GM19239 (cell line): ENCODE data around the gene CFAP298.
"Not testable (repeated sequence)": the region's sequence is repeated elsewhere in the genome, so short reads cannot be mapped to it uniquely, and the experiment has no call there.

Source experiments
- DNase-seq: peaks from one replicate; pipeline ENCODE4 v3.0.0; 2011; ENCODE audit warnings: low spot score; ENCODE audit not compliant: insufficient read length
- FAIRE-seq: peaks from 2 replicates; lab custom pipeline; 2011; peaks lifted over from hg19 to GRCh38; lab: Jason Lieb, UNC

CFAP298 gene

DNA sequence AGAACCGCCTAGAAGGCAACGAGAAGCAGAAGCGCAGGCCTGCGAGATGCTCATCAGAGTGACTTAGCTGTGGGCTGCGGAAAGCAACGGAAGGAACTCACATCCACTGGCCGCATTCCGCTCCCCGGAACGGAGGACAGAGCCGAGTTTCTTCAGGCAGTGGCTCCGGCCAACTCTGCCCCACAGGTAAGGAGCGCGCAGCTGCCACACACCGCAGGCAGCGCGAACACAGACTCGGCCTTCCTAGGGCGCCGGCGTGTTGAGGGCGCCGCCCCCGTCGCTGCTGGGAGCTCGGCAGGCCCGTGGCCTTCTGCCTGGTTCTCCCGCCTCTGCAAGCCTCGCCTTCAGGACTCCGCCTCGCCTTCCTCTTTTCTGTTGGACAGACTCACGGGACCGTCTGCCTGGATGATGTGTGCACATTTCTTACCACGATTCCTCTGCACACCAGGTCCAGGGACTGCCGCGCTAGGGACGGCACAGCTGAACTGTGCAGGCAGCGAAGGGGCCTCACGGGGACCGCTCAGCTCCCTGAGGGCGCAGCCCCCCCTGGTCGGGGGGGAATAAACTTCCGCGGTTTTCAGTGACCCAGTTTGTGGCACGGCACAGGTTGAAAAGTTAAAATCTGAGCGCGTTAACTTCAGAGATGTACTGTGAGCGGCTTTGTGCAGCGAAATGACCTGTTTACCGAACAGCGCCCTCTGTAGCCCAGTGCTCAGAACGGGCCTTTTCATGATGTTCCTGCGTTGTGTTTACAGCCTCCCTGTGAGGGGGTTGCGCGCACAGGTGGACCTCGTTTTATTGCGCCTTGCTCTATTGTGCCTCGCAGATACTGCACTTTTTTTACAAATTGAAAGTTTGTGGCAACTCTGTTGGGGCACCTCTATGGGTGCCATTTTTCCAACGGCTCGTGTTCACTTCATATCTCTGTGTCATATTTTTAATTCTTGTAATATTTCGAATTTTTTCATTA lies 42.6 kb downstream of the CFAP298 start:
- FAIRE-seq = peak; percentile 35
- peak; percentile 65 for DNase-seq

DNA sequence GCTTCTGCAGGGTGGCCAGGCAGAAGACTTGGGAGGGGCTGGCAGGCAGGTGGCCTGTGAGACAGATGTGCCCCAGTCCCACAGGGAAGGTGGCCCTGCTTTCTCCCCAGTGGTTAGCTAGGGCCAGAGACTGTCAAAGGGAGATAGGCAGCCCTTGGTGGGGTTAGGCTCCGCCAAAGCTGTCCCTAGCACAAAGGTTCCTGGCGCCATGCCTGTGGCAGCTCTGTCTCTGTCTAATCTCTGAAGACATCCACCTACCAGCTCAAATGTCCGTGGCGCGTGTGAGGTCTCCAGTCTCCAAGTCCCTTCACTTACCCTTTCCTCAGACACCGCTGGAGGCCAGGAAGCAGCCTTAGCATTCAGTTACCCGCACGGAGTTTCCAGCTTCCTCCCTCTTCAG lies 44.6 kb downstream of the CFAP298 start:
- FAIRE-seq = no peak
- no peak for DNase-seq

DNA sequence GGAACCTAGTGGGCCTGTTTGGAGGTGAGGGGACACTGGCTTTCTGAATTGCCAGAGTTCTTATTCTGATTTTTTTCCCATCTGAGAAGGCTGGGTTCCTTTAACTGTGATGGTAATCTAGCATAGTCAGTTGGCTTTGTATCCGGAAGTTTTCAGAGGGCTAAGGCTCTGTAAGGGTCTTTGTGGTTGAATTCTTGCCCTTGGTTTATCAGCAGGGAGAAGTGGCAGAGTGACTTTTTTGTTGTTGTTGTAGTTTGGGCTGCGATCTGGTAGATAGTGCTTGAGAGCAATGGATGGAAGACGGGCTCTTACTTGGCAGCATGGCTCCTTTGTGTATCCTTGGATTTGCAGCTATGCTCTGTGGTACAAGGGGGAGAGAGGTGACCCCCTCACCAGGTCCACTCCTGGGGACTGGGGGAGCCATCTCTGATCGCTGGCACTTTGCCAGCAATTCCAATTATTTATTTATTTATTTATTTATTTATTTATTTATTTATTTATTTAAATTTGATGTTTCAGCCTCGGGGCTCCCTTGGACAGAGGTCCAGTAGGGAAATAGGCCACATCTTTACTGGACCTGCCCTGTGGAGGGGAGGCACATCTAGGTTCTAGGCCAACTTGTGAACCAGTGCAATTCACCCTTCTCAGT lies 45.3 kb downstream of the CFAP298 start:
- FAIRE-seq (no peak), DNase-seq (no peak)

DNA sequence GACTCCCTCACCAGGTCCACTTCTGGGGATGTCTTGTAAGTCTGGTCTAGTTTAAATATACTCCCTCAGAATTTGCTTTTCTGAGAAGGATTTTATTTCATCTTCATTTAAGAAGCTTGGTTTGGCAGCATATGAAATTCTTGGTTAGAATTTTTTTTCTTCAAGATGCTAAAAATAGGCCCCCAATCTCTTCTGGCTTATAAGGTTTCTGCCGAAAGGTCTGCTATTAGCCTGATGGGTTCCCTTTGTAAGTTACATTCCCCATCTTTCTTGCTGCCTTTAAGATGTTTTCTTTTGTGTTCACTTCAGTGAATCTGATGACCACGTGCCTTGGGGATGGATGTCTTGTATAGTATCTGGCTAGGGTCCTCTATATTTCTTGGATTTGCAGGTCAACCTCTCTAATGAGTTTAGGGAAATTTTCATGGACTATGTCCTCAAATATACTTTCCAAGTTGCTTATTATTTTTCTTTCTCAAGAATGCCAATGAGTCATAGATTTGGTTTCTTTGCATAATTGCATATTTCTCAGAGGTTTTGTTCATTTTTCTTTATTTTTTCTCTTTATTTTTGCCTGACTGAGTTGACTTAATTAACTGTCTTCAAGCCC lies 46.2 kb downstream of the CFAP298 start:
- DNase-seq = no peak
- FAIRE-seq = no peak

DNA sequence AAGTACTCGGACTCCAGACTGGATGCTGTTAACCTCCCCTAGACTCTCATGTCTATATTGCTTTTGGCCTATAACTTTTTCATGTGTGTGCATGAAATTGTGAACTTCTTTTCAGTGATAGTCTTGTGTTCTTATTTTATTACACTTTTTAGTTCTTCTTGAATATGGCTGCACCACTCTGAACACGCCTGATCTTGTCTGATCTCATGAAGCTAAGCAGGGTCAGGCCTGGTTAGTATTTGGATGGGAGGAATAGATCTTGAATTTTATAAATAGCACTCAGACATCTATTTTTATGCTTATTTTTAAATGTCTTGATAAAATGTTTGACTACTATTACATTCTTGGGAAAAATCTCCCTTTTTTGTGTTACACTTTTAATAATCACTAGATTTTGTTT lies 49.3 kb downstream of the CFAP298 start:
- no peak for FAIRE-seq
- no peak for DNase-seq

DNA sequence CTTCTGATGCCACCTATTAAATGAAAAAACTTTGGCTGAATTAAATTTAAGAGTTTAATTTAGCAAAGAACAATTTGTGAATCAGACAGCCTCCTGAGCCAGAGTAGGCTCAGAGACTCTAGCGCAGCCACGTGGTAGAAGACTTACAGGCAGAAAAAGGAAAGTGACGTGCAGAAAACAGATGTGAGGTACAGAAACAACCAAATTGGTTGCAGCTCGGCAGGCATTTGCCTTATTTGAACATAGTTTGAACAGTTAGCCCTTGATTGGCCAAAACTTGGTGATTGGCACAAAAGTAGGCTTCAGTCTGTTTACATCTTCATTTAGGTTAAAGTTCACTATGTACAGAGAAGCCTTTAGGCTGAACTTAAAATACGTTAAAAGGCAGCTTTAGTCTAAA lies 49.8 kb downstream of the CFAP298 start:
- FAIRE-seq (no peak), DNase-seq (no peak)

DNA sequence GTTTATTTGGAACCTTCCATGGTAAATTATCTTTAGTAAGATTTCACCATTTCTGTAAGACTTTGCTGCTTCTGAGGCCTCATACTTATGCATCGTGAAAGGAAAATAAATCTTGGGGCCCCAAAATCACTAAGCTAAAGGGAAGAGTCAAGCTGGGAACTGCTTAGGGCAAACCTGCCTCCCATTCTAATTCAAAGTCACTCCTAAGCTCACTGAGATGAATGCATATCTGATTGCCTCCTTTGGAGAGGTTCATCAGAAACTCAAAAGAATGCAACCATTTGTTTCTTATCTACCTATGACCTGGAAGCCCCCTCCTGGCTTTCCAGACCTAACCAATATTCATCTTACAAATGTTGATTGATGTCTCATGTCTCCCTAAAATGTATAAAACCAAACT lies 50.7 kb downstream of the CFAP298 start:
- not testable (repeated sequence) for DNase-seq, FAIRE-seq

DNA sequence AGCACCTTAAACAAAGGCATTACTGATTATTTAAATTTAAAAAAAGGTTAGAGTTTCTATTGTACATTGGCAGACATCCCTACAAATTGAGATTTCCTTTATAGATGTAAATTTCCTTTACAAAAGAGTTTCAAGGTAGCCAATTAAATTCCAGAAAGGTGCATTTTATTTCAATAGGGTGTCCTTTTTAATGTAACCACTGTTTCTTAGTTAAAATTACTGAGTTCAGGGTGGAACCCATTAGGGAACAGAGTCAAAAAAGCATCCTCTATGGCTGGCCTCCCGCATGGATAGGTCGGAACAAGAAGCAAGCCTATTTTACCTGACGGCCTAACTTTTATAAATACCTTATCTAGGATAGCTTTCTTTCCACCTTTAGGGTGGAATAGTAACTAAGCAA lies 51.3 kb downstream of the CFAP298 start:
- DNase-seq = no peak
- FAIRE-seq = no peak

DNA sequence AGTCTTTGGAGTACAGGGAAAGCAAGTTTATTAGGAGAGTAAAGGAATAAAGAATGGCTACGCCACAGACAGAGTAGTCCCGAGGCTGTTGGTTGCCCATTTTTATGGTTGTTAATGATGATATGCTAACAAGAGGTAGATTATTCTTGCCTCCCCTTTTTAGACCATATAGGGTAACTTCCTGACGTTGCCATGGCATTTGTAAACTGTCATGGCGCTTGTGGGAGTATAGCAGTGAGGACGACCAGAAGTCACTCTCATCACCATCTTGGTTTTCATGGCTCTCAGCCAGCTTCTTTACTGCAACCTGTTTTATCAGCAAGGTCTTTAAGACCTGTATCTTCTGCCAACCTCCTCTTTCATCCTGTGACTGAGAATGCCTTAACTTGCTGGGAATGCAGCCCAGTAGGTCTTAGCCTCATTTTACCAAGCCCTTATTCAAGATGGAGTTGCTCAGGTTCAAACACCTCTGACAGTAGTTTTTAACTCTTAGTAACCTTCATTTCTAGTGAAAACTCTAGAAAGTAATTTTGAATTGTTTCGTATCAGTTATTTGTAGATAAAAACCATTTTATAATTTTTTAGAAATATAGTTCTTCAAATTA lies 53.1 kb downstream of the CFAP298 start:
- no peak for DNase-seq
- no peak for FAIRE-seq

DNA sequence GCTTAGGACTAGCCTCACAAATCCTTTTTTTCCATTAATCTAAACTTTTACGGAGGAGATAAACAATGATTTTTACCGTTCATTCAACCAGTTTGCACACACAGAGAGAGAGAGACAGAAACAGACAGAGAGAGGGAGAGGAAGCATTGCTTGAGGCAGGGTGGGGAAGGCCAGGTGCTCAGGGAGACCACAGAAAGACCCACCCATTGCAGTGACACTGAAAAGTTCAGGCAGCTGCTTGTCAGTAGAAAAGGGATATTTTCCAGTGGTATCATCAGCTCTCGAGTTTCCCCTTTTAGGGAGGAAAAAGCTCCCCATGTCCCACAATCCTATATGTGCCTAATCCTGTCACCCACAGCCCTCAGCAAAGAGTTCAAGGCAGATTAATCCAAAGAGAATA lies 54.1 kb downstream of the CFAP298 start:
- DNase-seq (no peak), FAIRE-seq (no peak)

DNA sequence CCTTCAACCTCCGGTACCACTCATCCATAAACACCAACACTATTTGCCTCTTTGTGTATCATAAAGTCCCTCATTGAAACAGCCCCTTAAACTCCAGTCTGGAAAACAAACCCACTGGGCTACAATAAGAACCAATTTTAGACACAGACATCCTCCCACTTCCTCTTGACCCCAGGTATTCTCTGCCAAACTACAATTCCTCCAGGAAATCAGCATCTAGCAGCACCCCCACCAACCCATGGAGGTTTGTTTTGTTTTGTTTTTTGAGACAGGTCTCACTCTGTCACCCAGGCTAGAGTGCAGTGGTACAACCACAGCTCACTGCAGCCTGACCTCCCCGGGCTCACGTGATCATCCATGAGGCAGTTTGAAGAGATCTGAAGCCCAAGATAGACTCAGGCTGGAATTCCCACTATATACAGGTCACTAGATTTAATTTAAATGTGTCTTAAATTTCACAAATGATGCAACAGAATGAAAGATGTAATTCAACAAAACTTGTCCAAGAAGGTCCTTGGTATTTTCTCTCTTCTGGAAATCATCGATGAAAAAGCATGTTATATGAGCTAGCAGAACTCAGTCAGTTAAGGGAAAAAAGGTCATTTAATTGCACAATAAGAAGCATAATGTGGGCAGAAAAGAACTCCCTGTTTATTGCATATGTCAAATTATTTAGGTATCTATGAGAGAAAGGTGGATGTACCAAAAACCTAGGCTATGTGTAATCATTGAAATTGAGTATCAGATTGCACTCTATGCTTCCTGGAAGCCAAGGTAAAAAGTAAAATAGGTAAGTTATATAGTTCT lies 57.1 kb downstream of the CFAP298 start:
- no peak for FAIRE-seq
- DNase-seq = no peak

DNA sequence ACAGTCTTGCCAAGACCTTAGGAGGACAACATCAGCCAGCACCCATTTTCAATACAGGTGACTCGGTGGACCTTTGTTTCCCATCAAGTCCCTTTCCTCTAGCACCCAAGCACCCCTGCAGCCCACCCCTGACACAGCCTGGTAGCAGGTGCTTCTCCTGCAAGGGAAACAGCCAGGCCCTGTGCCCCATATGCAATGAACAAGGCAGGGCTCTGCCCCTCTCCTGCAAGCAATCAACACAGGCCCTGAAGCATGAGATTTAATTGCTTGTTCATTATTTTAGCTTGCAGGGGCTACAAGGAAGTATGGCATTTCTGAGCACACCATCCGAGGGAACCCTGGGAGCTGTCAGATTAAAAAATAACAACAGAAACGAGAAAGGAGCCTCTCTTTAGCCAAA lies 62.3 kb downstream of the CFAP298 start:
- FAIRE-seq (no peak), DNase-seq (no peak)

DNA sequence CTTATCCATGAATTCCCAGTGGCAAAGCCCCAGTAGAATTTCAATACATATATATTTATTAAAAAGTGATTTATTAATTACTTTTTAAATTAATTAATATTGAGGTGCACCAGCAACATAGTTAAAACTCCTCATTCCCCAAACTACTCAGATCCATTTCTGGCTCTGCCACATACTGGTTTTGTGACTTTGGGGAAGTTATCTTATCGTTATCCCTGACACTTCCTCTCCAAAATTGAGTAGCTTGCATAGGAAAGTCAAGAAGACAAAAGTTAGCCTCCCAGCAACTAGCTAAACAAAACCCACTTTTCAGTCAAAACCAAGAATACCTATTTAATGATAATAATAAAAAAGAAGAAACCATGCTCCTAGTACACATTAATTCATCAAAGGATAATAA lies 62.7 kb downstream of the CFAP298 start:
- FAIRE-seq (no peak), DNase-seq (no peak)
